HTR-8/SVneo (cell line): ENCODE measurements around the gene CROCC2.

ENCODE experiments used
- DNase-seq: peaks from one replicate; pipeline ENCODE4 v3.0.0; 2011; ENCODE audit warnings: low spot score, mixed read lengths; ENCODE audit not compliant: insufficient read length
- FAIRE-seq: peaks from 2 replicates; lab custom pipeline; 2011; peaks lifted over from hg19 to GRCh38; lab: Jason Lieb, UNC

The CROCC2 gene

DNA sequence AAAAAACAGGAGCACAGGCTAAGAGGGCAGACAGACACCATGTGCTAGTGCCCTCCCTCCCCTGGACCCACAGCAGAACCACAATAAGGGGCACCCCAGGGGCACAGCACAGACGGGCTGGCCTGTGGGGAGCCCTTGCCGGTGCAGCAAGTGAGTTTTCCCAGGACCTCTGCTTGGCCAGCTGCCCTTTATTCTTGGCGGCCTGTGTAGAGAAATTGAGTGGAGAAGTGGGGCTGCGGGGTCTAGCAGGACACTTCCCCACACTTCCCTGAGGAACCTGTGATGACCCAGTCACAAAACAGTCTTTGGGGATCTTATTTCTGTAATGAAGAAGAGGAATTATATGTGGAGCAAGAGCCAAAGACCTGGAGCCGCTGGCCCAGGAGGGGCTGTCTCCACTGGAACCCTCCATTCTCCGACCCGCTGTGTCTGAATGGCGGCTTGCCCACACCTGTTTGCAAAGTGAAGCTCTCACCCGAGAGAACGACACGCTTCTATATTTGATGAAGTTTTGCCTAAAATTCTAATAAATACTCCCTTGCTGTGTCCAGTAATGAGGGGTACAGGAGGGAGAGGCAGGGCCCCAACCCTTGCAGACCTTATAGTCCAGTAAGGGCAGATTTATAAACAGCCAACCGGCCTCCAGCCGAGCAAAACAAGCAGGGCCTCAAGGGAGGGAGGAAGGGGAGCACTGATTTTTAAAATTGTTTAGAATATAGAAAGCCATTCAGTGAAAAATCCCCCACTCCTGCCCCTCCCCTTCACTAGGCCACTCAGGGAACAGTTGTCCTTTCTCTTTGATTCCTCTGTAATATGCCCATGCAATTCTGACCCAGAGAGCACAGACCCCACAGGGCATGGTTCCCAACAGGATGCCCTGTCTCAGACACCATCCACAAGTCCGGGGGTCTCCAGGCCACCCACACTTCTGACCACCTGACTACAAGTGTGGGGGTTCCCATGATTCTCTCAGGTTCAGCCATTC lies 47.6 kb downstream of the CROCC2 start:
- DNase-seq, result no peak
- no peak for FAIRE-seq

DNA sequence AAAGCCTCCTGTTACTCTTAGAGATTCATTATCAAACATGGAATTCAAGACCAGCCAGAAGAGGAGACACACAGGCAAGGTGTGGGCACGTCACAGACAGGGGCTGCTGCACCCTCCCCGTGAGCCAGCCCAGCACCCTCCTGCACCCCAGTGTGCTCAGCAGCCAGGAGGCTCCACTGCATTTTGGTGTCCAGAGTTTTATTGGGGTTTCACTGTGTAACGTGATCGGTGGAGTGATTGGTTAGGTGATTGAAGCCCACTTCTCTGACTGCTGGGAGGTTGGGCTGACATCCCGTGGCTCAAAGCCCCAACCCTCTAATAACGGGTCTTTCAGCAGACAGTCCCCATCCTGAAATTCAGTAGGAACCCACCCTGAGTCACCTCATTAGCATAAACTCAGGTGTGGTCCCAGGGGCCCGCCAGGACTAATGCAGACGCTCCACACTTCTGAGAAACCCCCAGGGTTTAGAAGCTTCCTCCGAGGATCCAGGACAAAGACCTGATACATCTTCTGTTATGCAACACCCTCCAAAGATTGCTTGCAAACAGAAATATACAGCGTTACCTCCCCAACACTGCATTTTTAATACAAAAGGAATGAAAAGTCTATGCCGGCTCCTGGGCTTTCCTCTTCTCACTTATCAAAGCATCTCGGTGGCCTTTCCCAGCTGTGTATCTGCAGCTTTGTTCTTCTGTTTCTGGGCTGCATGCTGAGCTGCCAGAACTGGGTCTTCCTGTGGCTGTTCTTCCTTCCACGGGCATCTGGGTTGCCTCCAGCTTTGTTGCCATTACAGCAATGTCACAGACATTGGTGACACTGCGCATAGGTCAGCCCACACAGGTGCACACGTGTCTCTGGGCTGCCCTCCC lies 48.5 kb downstream of the CROCC2 start:
- no peak for DNase-seq
- no peak for FAIRE-seq

GRCh38 chr2:240955306-240956170 lies 49.4 kb downstream of the CROCC2 start:
- DNase-seq (no peak), FAIRE-seq (no peak)

- DNase-seq (no peak), FAIRE-seq (no peak)
Measured at GRCh38 chr2:240956171-240956934, 50.2 kb downstream of the CROCC2 start.

DNA sequence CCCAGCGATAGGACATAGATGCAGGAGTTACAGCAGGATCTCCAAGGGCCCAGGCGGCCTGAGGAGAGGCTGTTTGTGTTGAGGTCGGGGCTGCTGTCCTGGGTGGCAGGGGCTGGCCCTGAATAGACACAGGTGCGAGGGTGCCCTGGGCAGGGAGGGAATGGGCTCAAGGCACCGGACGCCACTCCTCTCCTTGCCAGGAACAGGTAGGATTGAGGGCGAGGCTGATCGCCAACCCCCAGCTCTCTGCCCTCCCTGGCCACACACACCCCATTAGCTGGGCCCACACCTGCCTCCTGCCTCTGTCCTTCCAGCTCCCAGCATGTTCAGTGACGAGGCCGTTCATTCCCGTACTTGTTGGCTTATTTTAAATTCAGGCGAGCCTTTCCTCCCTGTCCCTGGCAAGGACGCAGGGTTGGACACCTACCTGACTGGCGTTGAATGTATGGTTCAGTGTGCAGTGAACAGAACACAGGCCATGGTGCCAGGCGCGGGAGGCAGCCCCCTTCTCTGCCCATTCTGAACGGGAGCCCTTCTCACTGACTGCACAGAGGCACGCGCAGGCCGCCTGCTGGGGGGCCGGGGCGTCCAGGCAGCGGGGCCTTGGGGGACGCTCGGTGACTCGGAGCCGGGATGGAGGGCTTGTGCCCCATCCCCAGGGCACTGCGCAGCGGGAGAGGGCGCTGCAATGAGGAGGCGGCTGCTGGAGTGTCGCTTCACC lies 51.0 kb downstream of the CROCC2 start:
- DNase-seq (no peak), FAIRE-seq (no peak)

DNA sequence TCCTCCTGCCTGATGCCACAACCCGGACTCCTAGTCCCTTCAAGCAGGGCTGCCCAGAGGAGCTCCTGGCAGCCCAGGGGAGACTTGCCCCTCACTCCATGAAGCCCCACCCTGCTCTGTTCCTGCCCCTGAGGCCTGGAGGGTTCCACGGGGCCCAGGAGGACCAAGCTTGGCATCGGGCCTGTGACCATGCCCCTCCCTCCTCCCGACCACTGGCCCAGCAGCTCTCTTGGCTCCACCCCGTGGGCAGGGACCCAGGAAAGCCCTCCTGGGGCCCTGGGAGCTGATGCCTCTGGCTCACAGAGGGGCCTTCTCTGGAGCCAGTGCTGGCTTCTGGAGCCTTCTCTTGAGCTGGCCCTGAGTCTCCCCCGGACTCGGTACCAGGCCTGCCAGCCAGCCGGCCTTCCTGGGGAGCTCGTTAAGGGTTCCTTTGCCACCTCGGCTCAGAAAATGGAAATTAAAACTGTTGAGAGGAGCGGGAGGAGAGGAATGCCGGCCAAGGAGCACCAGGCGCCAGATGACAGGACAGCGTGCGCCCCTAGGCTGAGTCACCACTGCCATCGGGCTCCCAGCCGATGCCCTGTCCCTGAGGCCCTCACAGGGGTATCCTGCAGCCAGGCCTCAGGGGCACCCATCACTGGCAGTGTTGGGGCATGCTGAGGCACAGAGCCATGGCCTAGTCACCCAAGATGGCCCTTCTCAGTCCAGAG lies 51.7 kb downstream of the CROCC2 start:
- FAIRE-seq (no peak), DNase-seq (peak; percentile 55)

GRCh38 chr2:240958366-240959213 lies 52.5 kb downstream of the CROCC2 start:
- DNase-seq, result no peak
- FAIRE-seq, result no peak

GRCh38 chr2:240959214-240959940 lies 53.2 kb downstream of the CROCC2 start:
- no peak for FAIRE-seq
- DNase-seq, result no peak

DNA sequence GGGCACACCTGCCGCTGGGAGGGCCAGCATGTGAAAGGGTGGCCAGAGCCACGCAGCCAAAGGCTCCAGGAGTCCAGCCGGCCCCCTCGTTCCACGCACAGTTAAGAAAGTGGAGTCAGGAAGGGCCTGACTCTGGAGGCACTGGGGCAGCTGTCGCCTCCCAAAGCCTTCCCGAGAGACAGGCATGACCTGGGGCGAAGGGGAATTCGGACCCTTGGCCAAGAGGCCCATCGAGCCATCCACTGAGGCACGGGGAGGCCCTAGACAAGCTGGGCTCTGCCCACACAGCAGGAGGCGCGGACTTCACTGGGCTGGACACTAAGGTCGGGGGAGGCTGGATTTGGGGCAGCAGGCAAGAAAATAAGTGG lies 53.8 kb downstream of the CROCC2 start:
- FAIRE-seq, result no peak

DNA sequence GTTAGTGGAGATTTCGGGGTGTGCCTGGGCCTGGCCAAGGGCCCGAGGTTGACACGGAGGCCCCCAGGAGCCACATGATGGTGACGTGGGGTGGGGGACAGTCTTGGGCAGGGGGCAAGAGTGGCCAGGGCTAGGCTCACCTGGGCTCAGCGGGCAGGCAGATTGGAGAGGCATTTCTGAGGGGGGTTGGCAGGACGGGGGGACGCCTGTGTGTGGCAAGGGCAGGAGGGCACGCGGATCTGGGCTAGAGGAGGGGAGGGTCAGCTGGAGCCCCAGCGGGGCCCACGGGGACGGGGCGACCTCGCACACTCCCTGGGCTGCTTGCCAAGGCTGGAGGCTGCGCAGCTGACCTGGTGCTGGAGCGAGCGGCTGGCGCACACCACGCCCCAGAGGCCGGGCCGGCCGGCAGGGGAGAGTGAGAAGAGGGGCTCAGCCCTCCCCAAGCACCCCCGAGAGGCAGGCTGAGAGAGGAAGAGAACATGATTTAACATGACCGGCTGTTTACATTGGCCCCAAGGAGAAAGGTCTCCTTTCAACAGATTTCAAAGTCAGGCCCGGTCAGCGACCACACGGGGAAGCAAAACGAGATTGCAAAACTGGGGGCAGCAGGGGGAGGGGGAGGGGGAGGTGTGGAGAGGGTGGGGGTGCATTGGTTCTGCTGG lies 54.3 kb downstream of the CROCC2 start:
- DNase-seq, result no peak
- no peak for FAIRE-seq

More for the DNA sequence above, 53.8 kb downstream of the CROCC2 start:
- DNase-seq, result no peak

DNA sequence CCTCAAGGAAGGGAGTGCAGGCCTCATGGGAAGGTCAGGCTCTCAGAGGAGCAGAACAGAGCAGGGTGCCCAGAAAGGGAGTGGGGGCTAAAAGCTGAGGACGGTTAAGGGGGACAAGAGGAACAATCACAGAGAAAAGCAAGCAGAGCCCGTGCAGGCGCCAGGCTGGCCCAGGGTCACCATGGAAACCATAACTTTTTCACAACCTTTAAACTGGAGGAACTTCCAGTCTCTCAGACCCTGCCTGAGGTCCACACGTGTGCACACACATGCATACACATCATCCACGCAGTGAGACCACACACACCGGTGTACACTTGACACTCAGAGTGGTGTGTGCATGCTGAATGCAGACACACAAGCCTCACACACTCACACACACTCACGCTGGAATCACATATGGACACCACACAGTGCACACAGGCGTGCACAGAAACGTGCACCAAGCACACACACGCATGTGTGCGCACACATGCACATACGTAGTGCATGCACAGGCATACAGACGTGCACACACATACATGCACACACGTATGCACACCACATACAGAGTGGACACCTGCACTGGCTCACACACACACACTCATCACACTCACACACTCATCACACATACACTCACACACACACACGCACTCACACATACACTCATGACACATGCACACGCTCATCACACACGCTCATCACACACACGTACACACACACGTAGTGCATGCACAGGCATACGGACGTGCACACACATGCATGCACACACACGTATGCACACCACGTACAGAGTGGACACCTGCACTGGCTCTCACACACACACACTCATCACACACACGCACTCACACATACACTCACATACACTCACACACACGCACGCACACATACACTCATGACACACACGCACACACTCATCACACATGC lies 55.1 kb downstream of the CROCC2 start:
- peak; percentile 98 for FAIRE-seq
- no peak for DNase-seq

- no peak for DNase-seq
Measured at GRCh38 chr2:240961910-240962299, 55.8 kb downstream of the CROCC2 start.

GRCh38 chr2:240962300-240963064 lies 56.3 kb downstream of the CROCC2 start:
- FAIRE-seq (no peak), DNase-seq (no peak)

More at GRCh38 chr2:240961910-240962299, 55.8 kb downstream of the CROCC2 start:
- no peak for FAIRE-seq
